ENCODE results near the gene RBM10. TPM values are rescaled to one million over a fixed set of nuclear protein-coding genes. Genes with fewer than 3 reads are reported as not detected.
A peak's percentile ranks its signal among the peaks of the same experiment; 100 is the strongest.

The RBM10 gene
- total RNA-seq, 1 donor from 2014 or later: 35.9 TPM

GRCh38 chrX:47224266-47224895, 79.4 kb downstream of the RBM10 start:
- TF ChIP-seq CTCF (IDR thresholded peaks at IDR 0.05; ENCODE audit: insufficient read depth, low read depth, low read length) (no peak), EZH2 (IDR thresholded peaks at IDR 0.05; ENCODE audit: insufficient read depth, low read length) (no peak)
- no peak overlapping the region for H3K27ac Mint-ChIP-seq (ENCODE audit: unreplicated experiment)
- H3K27me3 Mint-ChIP-seq (ENCODE audit: low read depth, unreplicated experiment): no peaks in the 10 kb centered on the region
- H3K4me2 ChIP-seq (ENCODE audit: low read length): no peak overlapping the region
- H3K9ac ChIP-seq (ENCODE audit: low read length): no peak overlapping the region
- H3K36me3 Mint-ChIP-seq (ENCODE audit: low read depth, unreplicated experiment): peaks cover 7% of the 10 kb centered on the region
- no peak overlapping the region for H2AFZ ChIP-seq (ENCODE audit: low read depth, low read length)
- peaks cover 37% of the 10 kb centered on the region for H3K79me2 ChIP-seq (ENCODE audit: insufficient read depth, low read length)
- peaks cover 10% of the 10 kb centered on the region for H3K4me1 ChIP-seq (ENCODE audit: insufficient read depth, low read length)
- no peaks in the 10 kb centered on the region for H3K27me3 ChIP-seq (ENCODE audit: insufficient read depth, low read length)
- no peak overlapping the region for H3K4me3 ChIP-seq (ENCODE audit: insufficient read depth, low read depth, low read length)
- no peak for FAIRE-seq
- H3K36me3 ChIP-seq (ENCODE audit: insufficient read depth, low read length): peaks cover 8% of the 10 kb centered on the region
- DNase-seq (ENCODE audit: low read depth): no peak
- no peak overlapping the region for H3K4me3 Mint-ChIP-seq (ENCODE audit: unreplicated experiment)
- H4K20me1 ChIP-seq (ENCODE audit: insufficient read depth, low read length): peaks cover 30% of the 10 kb centered on the region
- H3K4me1 Mint-ChIP-seq (ENCODE audit: low read depth, unreplicated experiment): peaks cover 15% of the 10 kb centered on the region
- peaks cover 4% of the 10 kb centered on the region for H3K9me3 Mint-ChIP-seq (ENCODE audit: unreplicated experiment)
- no peaks in the 10 kb centered on the region for H3K9me3 ChIP-seq (ENCODE audit: insufficient read depth, low read depth, low read length)
- no peak overlapping the region for H3K27ac ChIP-seq (ENCODE audit: low read depth, low read length)

GRCh38 chrX:47224896-47225290, 79.9 kb downstream of the RBM10 start:
- no peak overlapping the region for H3K4me3 Mint-ChIP-seq (ENCODE audit: unreplicated experiment)
- DNase-seq (ENCODE audit: low read depth) (no peak), FAIRE-seq (peak; percentile 50)
- TF ChIP-seq EZH2 (IDR thresholded peaks at IDR 0.05; ENCODE audit: insufficient read depth, low read length) (no peak), CTCF (IDR thresholded peaks at IDR 0.05; ENCODE audit: insufficient read depth, low read depth, low read length) (no peak)
- Histone ChIP-seq H4K20me1 (ENCODE audit: insufficient read depth, low read length) (peaks cover 25% of the 10 kb centered on the region), H3K79me2 (ENCODE audit: insufficient read depth, low read length) (peaks cover 31% of the 10 kb centered on the region), H3K4me2 (ENCODE audit: low read length) (no peak overlapping the region), H3K4me1 (ENCODE audit: insufficient read depth, low read length) (peaks cover 7% of the 10 kb centered on the region), H3K9me3 (ENCODE audit: insufficient read depth, low read depth, low read length) (no peaks in the 10 kb centered on the region), H3K4me3 (ENCODE audit: insufficient read depth, low read depth, low read length) (no peak overlapping the region), H3K27me3 (ENCODE audit: insufficient read depth, low read length) (no peaks in the 10 kb centered on the region), H3K27ac (ENCODE audit: low read depth, low read length) (no peak overlapping the region), H3K9ac (ENCODE audit: low read length) (no peak overlapping the region), H2AFZ (ENCODE audit: low read depth, low read length) (no peak overlapping the region), H3K36me3 (ENCODE audit: insufficient read depth, low read length) (peaks cover 8% of the 10 kb centered on the region)
- peaks cover 1% of the 10 kb centered on the region for H3K9me3 Mint-ChIP-seq (ENCODE audit: unreplicated experiment)
- H3K4me1 Mint-ChIP-seq (ENCODE audit: low read depth, unreplicated experiment): peaks cover 12% of the 10 kb centered on the region
- no peaks in the 10 kb centered on the region for H3K27me3 Mint-ChIP-seq (ENCODE audit: low read depth, unreplicated experiment)
- peaks cover 2% of the 10 kb centered on the region for H3K36me3 Mint-ChIP-seq (ENCODE audit: low read depth, unreplicated experiment)
- no peak overlapping the region for H3K27ac Mint-ChIP-seq (ENCODE audit: unreplicated experiment)

- Histone ChIP-seq H3K9me3 (ENCODE audit: insufficient read depth, low read depth, low read length) (no peaks in the 10 kb centered on the region), H3K36me3 (ENCODE audit: insufficient read depth, low read length) (peaks cover 8% of the 10 kb centered on the region)
- H3K27ac Mint-ChIP-seq (ENCODE audit: unreplicated experiment): peak overlapping the region; percentile 82
These were observed 81.0 kb downstream of the RBM10 start for GRCh38 chrX:47226071-47226470.

More at GRCh38 chrX:47226071-47226470, 81.0 kb downstream of the RBM10 start:
- Mint-ChIP-seq H3K9me3 (ENCODE audit: unreplicated experiment) (peaks cover 1% of the 10 kb centered on the region), H3K4me1 (ENCODE audit: low read depth, unreplicated experiment) (peaks cover under 1% of the 10 kb centered on the region), H3K27me3 (ENCODE audit: low read depth, unreplicated experiment) (no peaks in the 10 kb centered on the region), H3K36me3 (ENCODE audit: low read depth, unreplicated experiment) (no peaks in the 10 kb centered on the region), H3K4me3 (ENCODE audit: unreplicated experiment) (no peak overlapping the region)
- DNase-seq (ENCODE audit: low read depth) (no peak), FAIRE-seq (no peak)
- Histone ChIP-seq H3K4me3 (ENCODE audit: insufficient read depth, low read depth, low read length) (no peak overlapping the region), H4K20me1 (ENCODE audit: insufficient read depth, low read length) (peaks cover 13% of the 10 kb centered on the region), H3K9ac (ENCODE audit: low read length) (no peak overlapping the region), H3K4me2 (ENCODE audit: low read length) (no peak overlapping the region), H3K27me3 (ENCODE audit: insufficient read depth, low read length) (no peaks in the 10 kb centered on the region), H3K27ac (ENCODE audit: low read depth, low read length) (no peak overlapping the region), H2AFZ (ENCODE audit: low read depth, low read length) (no peak overlapping the region), H3K4me1 (ENCODE audit: insufficient read depth, low read length) (no peaks in the 10 kb centered on the region), H3K79me2 (ENCODE audit: insufficient read depth, low read length) (peaks cover 20% of the 10 kb centered on the region)
- TF ChIP-seq CTCF (IDR thresholded peaks at IDR 0.05; ENCODE audit: insufficient read depth, low read depth, low read length) (no peak), EZH2 (IDR thresholded peaks at IDR 0.05; ENCODE audit: insufficient read depth, low read length) (no peak)

Measured in astrocyte (in vitro differentiated cells and primary cell).